SK-N-SH (cell line): ENCODE measurements around the gene SCN3A.

ENCODE experiments used
- CTCF ChIP-seq: fragments of 200-600 bp; sonication (generic); IDR thresholded peaks from 2 replicates; pipeline ENCODE4 v1.6.1; 2017; ENCODE audit warnings: antibody characterized with exemption, mild to moderate bottlenecking, moderate library complexity
- GABPA ChIP-seq: IDR thresholded peaks from 2 replicates; pipeline ENCODE4 v1.4.0; 2012; ENCODE audit warnings: low read depth, mild to moderate bottlenecking
- RAD21 ChIP-seq: IDR thresholded peaks from 2 replicates; pipeline ENCODE4 v1.6.1; 2012; ENCODE audit warnings: mild to moderate bottlenecking, low read length
- RCOR1 ChIP-seq: fragments of 150-350 bp; IDR thresholded peaks from 2 replicates; pipeline ENCODE4 v1.6.1; 2017; ENCODE audit warnings: antibody characterized with exemption, low read length
- SMC3 ChIP-seq: IDR thresholded peaks from 2 replicates; pipeline ENCODE4 v1.6.1; 2012; ENCODE audit warnings: low read depth, low read length, improper control_type of control experiment
- YY1 ChIP-seq: IDR thresholded peaks from 2 replicates; pipeline ENCODE4 v1.4.0; 2012; ENCODE audit warnings: low read depth, mild to moderate bottlenecking
- TF ChIP-seq, protein P1 (sequence below): IDR thresholded peaks from 2 replicates; pipeline ENCODE4 v1.4.0; 2012; ENCODE audit warnings: low read depth
- TF ChIP-seq, protein P2 (sequence below): IDR thresholded peaks from 2 replicates; pipeline ENCODE4 v1.6.1; 2012; ENCODE audit warnings: mild to moderate bottlenecking, low read depth, low read length, moderate library complexity
- TF ChIP-seq, protein P3 (sequence below): fragments of 150-350 bp; IDR thresholded peaks from 2 replicates; pipeline ENCODE4 v1.6.1; 2017; ENCODE audit warnings: antibody characterized with exemption, low read length, low read depth, borderline replicate concordance

DNA sequence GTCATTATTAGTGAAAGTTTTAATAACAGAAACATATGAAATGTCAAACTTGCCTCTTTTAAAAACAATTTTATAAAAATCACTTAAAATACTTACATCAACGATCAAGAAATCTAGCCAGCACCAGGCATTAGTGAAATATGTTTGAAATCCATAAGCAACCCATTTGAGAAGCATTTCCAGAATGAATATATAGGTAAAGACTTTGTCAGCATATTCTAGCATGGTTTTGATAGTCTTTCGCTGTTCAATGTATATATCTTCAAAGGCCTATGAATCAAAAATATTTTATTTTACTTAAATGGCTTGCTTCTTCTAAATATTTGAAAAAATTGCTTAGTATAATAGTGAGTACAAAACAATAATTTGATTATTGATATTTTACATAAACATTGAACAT, 91.1 kb downstream of the SCN3A start:
- TF ChIP-seq GABPA (no peak), CTCF (no peak), RAD21 (no peak), YY1 (no peak), SMC3 (no peak), RCOR1 (no peak)
- TF ChIP-seq, protein P1, sequence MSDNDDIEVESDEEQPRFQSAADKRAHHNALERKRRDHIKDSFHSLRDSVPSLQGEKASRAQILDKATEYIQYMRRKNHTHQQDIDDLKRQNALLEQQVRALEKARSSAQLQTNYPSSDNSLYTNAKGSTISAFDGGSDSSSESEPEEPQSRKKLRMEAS = no peak
- TF ChIP-seq, protein P2, sequence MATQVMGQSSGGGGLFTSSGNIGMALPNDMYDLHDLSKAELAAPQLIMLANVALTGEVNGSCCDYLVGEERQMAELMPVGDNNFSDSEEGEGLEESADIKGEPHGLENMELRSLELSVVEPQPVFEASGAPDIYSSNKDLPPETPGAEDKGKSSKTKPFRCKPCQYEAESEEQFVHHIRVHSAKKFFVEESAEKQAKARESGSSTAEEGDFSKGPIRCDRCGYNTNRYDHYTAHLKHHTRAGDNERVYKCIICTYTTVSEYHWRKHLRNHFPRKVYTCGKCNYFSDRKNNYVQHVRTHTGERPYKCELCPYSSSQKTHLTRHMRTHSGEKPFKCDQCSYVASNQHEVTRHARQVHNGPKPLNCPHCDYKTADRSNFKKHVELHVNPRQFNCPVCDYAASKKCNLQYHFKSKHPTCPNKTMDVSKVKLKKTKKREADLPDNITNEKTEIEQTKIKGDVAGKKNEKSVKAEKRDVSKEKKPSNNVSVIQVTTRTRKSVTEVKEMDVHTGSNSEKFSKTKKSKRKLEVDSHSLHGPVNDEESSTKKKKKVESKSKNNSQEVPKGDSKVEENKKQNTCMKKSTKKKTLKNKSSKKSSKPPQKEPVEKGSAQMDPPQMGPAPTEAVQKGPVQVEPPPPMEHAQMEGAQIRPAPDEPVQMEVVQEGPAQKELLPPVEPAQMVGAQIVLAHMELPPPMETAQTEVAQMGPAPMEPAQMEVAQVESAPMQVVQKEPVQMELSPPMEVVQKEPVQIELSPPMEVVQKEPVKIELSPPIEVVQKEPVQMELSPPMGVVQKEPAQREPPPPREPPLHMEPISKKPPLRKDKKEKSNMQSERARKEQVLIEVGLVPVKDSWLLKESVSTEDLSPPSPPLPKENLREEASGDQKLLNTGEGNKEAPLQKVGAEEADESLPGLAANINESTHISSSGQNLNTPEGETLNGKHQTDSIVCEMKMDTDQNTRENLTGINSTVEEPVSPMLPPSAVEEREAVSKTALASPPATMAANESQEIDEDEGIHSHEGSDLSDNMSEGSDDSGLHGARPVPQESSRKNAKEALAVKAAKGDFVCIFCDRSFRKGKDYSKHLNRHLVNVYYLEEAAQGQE = no peak
- TF ChIP-seq, protein P3, sequence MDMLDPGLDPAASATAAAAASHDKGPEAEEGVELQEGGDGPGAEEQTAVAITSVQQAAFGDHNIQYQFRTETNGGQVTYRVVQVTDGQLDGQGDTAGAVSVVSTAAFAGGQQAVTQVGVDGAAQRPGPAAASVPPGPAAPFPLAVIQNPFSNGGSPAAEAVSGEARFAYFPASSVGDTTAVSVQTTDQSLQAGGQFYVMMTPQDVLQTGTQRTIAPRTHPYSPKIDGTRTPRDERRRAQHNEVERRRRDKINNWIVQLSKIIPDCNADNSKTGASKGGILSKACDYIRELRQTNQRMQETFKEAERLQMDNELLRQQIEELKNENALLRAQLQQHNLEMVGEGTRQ = no peak
